Smooth muscle cell (in vitro differentiated cells): ENCODE measurements around the gene TRAPPC10. TPM values are rescaled to one million over a fixed set of nuclear protein-coding genes. Genes with fewer than 3 reads are reported as not detected.

Experiments used
- DNase-seq: peaks from one replicate; lab custom pipeline; 2025; ENCODE audit not compliant: unreplicated experiment; lab: John Stamatoyannopoulos, UW
- H2AFZ ChIP-seq: fragments of 200-600 bp; sonication (generic); 2 replicates; pipeline ENCODE4 v1.6.0; 2016; ENCODE audit warnings: antibody characterized with exemption, low read depth, mild to moderate bottlenecking
- H3F3A ChIP-seq: fragments of 200-600 bp; sonication (generic); 2 replicates; pipeline ENCODE4 v1.6.0; 2017; ENCODE audit warnings: antibody characterized with exemption, low read depth
- H3K27ac ChIP-seq: fragments of 200-600 bp; sonication (generic); 2 replicates; pipeline ENCODE4 v1.5.1; 2016; ENCODE audit warnings: low read depth, mild to moderate bottlenecking
- H3K27me3 ChIP-seq: fragments of 200-600 bp; sonication (generic); 2 replicates; pipeline ENCODE4 v1.6.1; 2016; ENCODE audit warnings: low read depth, mild to moderate bottlenecking
- H3K36me3 ChIP-seq: fragments of 200-600 bp; sonication (generic); 2 replicates; pipeline ENCODE4 v1.5.1; 2016; ENCODE audit warnings: low read depth
- H3K4me1 ChIP-seq: fragments of 200-600 bp; sonication (generic); 2 replicates; pipeline ENCODE4 v1.5.1; 2016; ENCODE audit warnings: low read depth
- H3K4me2 ChIP-seq: fragments of 200-600 bp; sonication (generic); 2 replicates; pipeline ENCODE4 v1.6.0; 2016; ENCODE audit warnings: mild to moderate bottlenecking
- H3K4me3 ChIP-seq: fragments of 200-600 bp; sonication (generic); 2 replicates; pipeline ENCODE4 v1.5.1; 2016; ENCODE audit warnings: mild to moderate bottlenecking
- H3K79me2 ChIP-seq: fragments of 200-600 bp; sonication (generic); 2 replicates; pipeline ENCODE4 v1.6.0; 2016; ENCODE audit warnings: low read depth, mild to moderate bottlenecking
- H3K9ac ChIP-seq: fragments of 200-600 bp; sonication (generic); 2 replicates; pipeline ENCODE4 v1.6.0; 2016; ENCODE audit warnings: low read depth
- H3K9me3 ChIP-seq: fragments of 200-600 bp; sonication (generic); replicated peaks from 2 replicates; pipeline ENCODE4 v1.5.1; 2016; ENCODE audit warnings: low read depth
- H4K20me1 ChIP-seq: fragments of 200-600 bp; sonication (generic); 2 replicates; pipeline ENCODE4 v1.6.0; 2016; ENCODE audit warnings: low read depth
- CTCF ChIP-seq: fragments of 200-600 bp; sonication (generic); IDR thresholded peaks from 2 replicates; pipeline ENCODE4 v1.5.1; 2017; ENCODE audit warnings: borderline replicate concordance, mild to moderate bottlenecking, antibody characterized with exemption; ENCODE audit not compliant: insufficient read depth, poor library complexity, severe bottlenecking
- WGBS: methylation state at CpG from one replicate; pipeline ENCODE4 v1.1.7; 2016; ENCODE audit warnings: low lambda C conversion rate; 5-methylcytosine and 5-hydroxymethylcytosine counted together
- polyA plus RNA-seq: library from polyadenylated mRNA; unstranded; fragments of >200 nt; fragmentation: Nextera tagmentation; extraction: Ambion mirVana; gene quantifications from 2 replicates; pipeline ENCODE4 v1.2.1, GENCODE V29; 2016
- total RNA-seq: library from RNA; depleted of rRNA; stranded (reverse); fragments of >200 nt; gene quantifications from 2 replicates; pipeline ENCODE4 v1.2.3, GENCODE V29; 2014

The TRAPPC10 gene
- total and polyA plus RNA-seq, 2 experiments from 2014 or later = 7.9 to 16.9 TPM

DNA sequence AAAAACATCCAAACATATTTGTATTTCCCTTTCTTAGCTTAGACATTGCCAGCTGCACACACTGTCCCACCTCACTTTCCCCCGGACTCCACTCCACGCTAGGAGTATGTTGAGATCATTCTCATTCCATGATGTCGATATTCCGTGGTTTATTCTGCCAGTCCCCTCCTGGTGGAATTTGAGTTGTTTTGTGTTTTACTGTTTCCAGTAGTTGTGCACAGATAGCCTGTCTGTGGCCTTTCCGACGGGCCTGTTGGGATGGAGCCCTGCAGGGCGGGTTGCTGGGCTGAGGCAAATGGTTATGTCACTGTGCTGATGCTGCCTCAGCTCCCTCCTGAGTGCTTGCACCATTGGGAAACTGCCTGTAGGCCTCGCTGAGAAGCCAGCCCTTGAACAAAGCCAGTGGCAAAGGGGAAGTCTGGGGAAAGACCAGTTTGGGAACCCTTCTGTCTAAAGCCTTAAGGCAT, 12.8 kb downstream of the TRAPPC10 start:
- Histone ChIP-seq H3K4me2 (peak overlapping the region; percentile 55), H3K4me3 (no peak overlapping the region), H3K9me3 (no peaks in the 10 kb centered on the region), H3K27me3 (no peaks in the 10 kb centered on the region), H4K20me1 (peaks cover 97% of the 10 kb centered on the region), H3K79me2 (peaks cover 82% of the 10 kb centered on the region), H3K4me1 (peaks cover 17% of the 10 kb centered on the region), H3K9ac (peak overlapping the region; percentile 28), H3F3A (peaks cover 11% of the 10 kb centered on the region), H2AFZ (no peak overlapping the region), H3K36me3 (no peaks in the 10 kb centered on the region), H3K27ac (peak overlapping the region; percentile 78)
- WGBS = 19% methylated on average over 8 of the region's 8 CpGs
- no peak for TF ChIP-seq CTCF
- no peak for DNase-seq

DNA sequence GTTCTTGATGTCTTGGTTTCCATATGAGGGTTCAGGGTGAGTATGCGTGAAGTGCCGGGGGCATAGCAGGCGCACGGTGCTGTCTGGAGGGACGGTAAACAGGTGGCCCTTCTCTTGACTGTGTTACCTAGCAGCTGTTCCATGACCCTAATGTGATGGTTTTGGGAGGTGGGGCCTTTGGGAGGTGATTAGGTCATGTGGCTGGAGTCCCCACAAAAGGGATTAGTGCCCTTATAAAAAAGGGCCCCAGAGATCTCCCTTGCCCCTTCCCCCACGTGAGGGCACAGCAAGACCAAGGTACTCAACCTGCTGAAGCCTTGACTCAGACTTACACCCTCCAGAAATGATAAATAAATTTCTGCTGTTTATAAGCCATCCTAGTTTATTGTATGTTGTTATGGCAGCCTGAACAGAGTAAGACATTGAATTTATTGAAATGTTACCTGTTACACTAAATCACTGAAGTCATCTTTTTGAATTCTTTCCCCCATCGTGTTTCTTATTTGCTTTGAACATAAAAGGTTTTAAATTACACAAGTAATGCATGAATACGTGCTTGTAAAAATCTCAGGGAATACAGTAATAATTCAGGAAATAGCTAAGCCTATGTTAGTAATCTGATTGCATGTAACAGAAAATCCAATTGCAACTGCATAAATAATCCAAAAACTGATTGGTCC, 15.6 kb downstream of the TRAPPC10 start:
- Histone ChIP-seq H3K27me3 (no peaks in the 10 kb centered on the region), H3K9ac (no peak overlapping the region), H3K36me3 (peaks cover 2% of the 10 kb centered on the region), H3K4me2 (no peak overlapping the region), H3K4me3 (no peak overlapping the region), H4K20me1 (peaks cover 95% of the 10 kb centered on the region), H2AFZ (no peak overlapping the region), H3K9me3 (no peaks in the 10 kb centered on the region), H3F3A (peaks cover 11% of the 10 kb centered on the region), H3K79me2 (peaks cover 84% of the 10 kb centered on the region), H3K27ac (no peak overlapping the region), H3K4me1 (peaks cover 17% of the 10 kb centered on the region)
- WGBS = 98% methylated on average over 8 of the region's 8 CpGs
- no peak for DNase-seq
- TF ChIP-seq CTCF = no peak

GRCh38 chr21:44028287-44028659, 16.2 kb downstream of the TRAPPC10 start:
- 94% methylated on average over 6 of the region's 6 CpGs for WGBS
- H3K79me2 ChIP-seq = peaks cover 83% of the 10 kb centered on the region
- no peak for DNase-seq
- H3K9ac ChIP-seq = no peak overlapping the region
- no peaks in the 10 kb centered on the region for H3K9me3 ChIP-seq
- H3K4me2 ChIP-seq = no peak overlapping the region
- no peak for TF ChIP-seq CTCF
- H2AFZ ChIP-seq = no peak overlapping the region
- peaks cover 11% of the 10 kb centered on the region for H3F3A ChIP-seq
- peaks cover 17% of the 10 kb centered on the region for H3K4me1 ChIP-seq
- peaks cover 4% of the 10 kb centered on the region for H3K36me3 ChIP-seq
- H3K27ac ChIP-seq = no peak overlapping the region
- peaks cover 97% of the 10 kb centered on the region for H4K20me1 ChIP-seq
- H3K4me3 ChIP-seq = no peak overlapping the region
- no peaks in the 10 kb centered on the region for H3K27me3 ChIP-seq

DNA sequence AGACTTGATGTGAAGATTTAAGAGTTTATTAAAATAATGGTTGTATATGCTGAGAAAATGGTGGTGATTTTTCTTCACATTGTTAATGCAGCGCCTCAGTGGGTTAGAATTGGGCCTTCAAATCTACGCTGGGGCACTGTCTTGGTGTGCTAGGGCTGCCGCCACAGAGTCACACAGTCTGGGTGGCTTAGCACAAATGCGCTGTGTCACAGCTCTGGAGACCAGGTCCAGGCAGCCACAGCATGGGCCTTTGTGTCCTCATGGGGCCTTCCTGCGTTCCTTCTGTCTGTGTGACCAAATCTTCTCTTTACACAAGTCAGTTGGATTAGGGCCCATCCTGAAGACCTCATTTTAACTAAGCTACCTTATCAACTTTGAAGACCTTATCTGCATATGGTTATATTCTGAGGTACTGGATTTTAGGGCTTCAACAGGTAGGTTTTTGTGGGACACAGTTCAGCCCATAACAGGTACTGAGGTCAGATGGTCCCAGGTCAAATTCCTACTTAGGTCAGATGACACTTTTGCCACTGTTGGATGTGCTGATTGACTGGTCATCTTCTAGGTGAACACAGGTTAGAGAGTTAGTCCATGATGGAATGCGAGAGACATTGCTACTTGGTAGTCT, 17.5 kb downstream of the TRAPPC10 start:
- Histone ChIP-seq H3F3A (peaks cover 5% of the 10 kb centered on the region), H3K9me3 (no peaks in the 10 kb centered on the region), H3K27me3 (no peaks in the 10 kb centered on the region), H3K79me2 (peaks cover 75% of the 10 kb centered on the region), H3K9ac (no peak overlapping the region), H3K4me3 (no peak overlapping the region), H3K27ac (no peak overlapping the region), H3K4me1 (peaks cover 17% of the 10 kb centered on the region), H2AFZ (no peak overlapping the region), H3K4me2 (no peak overlapping the region), H3K36me3 (peaks cover 4% of the 10 kb centered on the region), H4K20me1 (peaks cover 85% of the 10 kb centered on the region)
- 98% methylated on average over 6 of the region's 6 CpGs for WGBS
- TF ChIP-seq CTCF = no peak
- no peak for DNase-seq
